HepG2 (cell line): ENCODE data around the gene TMIGD2. TPM values are rescaled to one million over a fixed set of nuclear protein-coding genes. Genes with fewer than 3 reads are reported as not detected.

ENCODE experiments used
- AGO2 ChIP-seq: fragments of 200-400 bp; formaldehyde crosslinking; optimal IDR thresholded peaks from 2 replicates; pipeline ENCODE3; 2017; ENCODE audit warnings: mild to moderate bottlenecking, low read depth, low read length, moderate library complexity
- CBX2 ChIP-seq, 2 experiments: fragments of 200-600 bp in 1 of 2; sonication (generic); formaldehyde crosslinking in 1 of 2; IDR thresholded peaks; 2 replicates each; pipeline versions ENCODE4 v1.7.0 to v1.8.1; 2018 to 2022; ENCODE audit warnings: low read depth in 2 of 2, low read length in 1 of 2, mild to moderate bottlenecking in 1 of 2, missing genetic modification reagents in 1 of 2
- HIVEP1 ChIP-seq: sonication (generic); formaldehyde crosslinking; IDR thresholded peaks from 2 replicates; pipeline ENCODE4 v1.4.0; 2020; ENCODE audit warnings: mild to moderate bottlenecking, missing genetic modification reagents
- HNRNPH1 ChIP-seq: fragments of 200-400 bp; formaldehyde crosslinking; optimal IDR thresholded peaks from 2 replicates; pipeline ENCODE3; 2017; ENCODE audit warnings: mild to moderate bottlenecking, low read depth, low read length
- LRRFIP1 ChIP-seq: sonication (generic); formaldehyde crosslinking; conservative IDR thresholded peaks from 2 replicates; pipeline ENCODE4 v1.4.0; 2020; ENCODE audit warnings: missing genetic modification reagents
- MATR3 ChIP-seq: sonication (generic); formaldehyde crosslinking; IDR thresholded peaks from 2 replicates; pipeline ENCODE4 v1.4.0; 2020; ENCODE audit warnings: missing genetic modification reagents
- NR2C2 ChIP-seq: sonication (generic); formaldehyde crosslinking; IDR thresholded peaks from 2 replicates; pipeline ENCODE4 v1.4.0; 2020; ENCODE audit warnings: missing genetic modification reagents, mild to moderate bottlenecking, moderate library complexity, borderline replicate concordance
- RAD21 ChIP-seq: fragments of 450-650 bp; formaldehyde crosslinking; IDR thresholded peaks from 2 replicates; pipeline ENCODE4 v1.5.0; 2020; ENCODE audit warnings: mild to moderate bottlenecking
- RELA ChIP-seq: sonication (generic); formaldehyde crosslinking; IDR thresholded peaks from 2 replicates; pipeline ENCODE4 v1.4.0; 2020; ENCODE audit warnings: missing genetic modification reagents
- SSRP1 ChIP-seq: IDR thresholded peaks from 2 replicates; pipeline ENCODE4 v1.6.1; 2016; ENCODE audit warnings: control low read depth
- UBTF ChIP-seq: sonication (generic); formaldehyde crosslinking; IDR thresholded peaks from 2 replicates; pipeline ENCODE4 v1.4.0; 2020; ENCODE audit warnings: mild to moderate bottlenecking, missing genetic modification reagents
- ZBTB20 ChIP-seq: sonication (generic); formaldehyde crosslinking; IDR thresholded peaks from 2 replicates; pipeline ENCODE4 v1.8.1; 2023; ENCODE audit warnings: missing genetic modification reagents, low read depth, mild to moderate bottlenecking, borderline replicate concordance
- ZFY ChIP-seq: sonication (generic); formaldehyde crosslinking; IDR thresholded peaks from 2 replicates; pipeline ENCODE4 v1.4.0; 2020; ENCODE audit warnings: missing genetic modification reagents
- ZMYM2 ChIP-seq: sonication (generic); formaldehyde crosslinking; IDR thresholded peaks from 2 replicates; pipeline ENCODE4 v1.8.0; 2022; ENCODE audit warnings: mild to moderate bottlenecking, missing genetic modification reagents
- ZNF207 ChIP-seq: fragments of 450-650 bp; IDR thresholded peaks from 2 replicates; pipeline ENCODE4 v1.6.1; 2016; ENCODE audit warnings: antibody characterized with exemption, borderline replicate concordance
- ZNF367 ChIP-seq: sonication (generic); formaldehyde crosslinking; IDR thresholded peaks from 2 replicates; pipeline ENCODE4 v1.4.0; 2020; ENCODE audit warnings: missing genetic modification reagents, borderline replicate concordance
- ZNF382 ChIP-seq: sonication (generic); formaldehyde crosslinking; IDR thresholded peaks from 2 replicates; pipeline ENCODE4 v1.5.0; 2020; ENCODE audit warnings: missing genetic modification reagents, mild to moderate bottlenecking, borderline replicate concordance
- ZNF430 ChIP-seq: sonication (generic); formaldehyde crosslinking; IDR thresholded peaks from 2 replicates; pipeline ENCODE4 v1.9.0; 2021; ENCODE audit warnings: mild to moderate bottlenecking, missing genetic modification reagents
- ZNF652 ChIP-seq: IDR thresholded peaks from 2 replicates; pipeline ENCODE4 v1.6.1; 2016; ENCODE audit warnings: low read depth, borderline replicate concordance
- ZNF740 ChIP-seq: sonication (generic); formaldehyde crosslinking; IDR thresholded peaks from 2 replicates; pipeline ENCODE4 v1.4.0; 2020; ENCODE audit warnings: missing genetic modification reagents
- ZNF749 ChIP-seq: sonication (generic); formaldehyde crosslinking; IDR thresholded peaks from 2 replicates; pipeline ENCODE4 v1.8.0; 2022; ENCODE audit warnings: mild to moderate bottlenecking, missing genetic modification reagents, moderate library complexity, borderline replicate concordance
- ZNF772 ChIP-seq: sonication (generic); formaldehyde crosslinking; IDR thresholded peaks from 2 replicates; pipeline ENCODE4 v1.5.0; 2020; ENCODE audit warnings: mild to moderate bottlenecking, missing genetic modification reagents
- ZNF781 ChIP-seq: sonication (generic); formaldehyde crosslinking; IDR thresholded peaks from 2 replicates; pipeline ENCODE4 v1.5.1; 2020; ENCODE audit warnings: borderline replicate concordance, mild to moderate bottlenecking, missing genetic modification reagents; ENCODE audit errors: not compliant biosample characterization
- ZNF788 ChIP-seq: sonication (generic); formaldehyde crosslinking; IDR thresholded peaks from 2 replicates; pipeline ENCODE4 v1.5.0; 2020; ENCODE audit warnings: mild to moderate bottlenecking, missing genetic modification reagents, borderline replicate concordance
- ZNF891 ChIP-seq: sonication (generic); formaldehyde crosslinking; IDR thresholded peaks from 2 replicates; pipeline ENCODE4 v1.5.0; 2020; ENCODE audit warnings: mild to moderate bottlenecking, missing genetic modification reagents
- polyA plus RNA-seq, 8 experiments: library from polyadenylated mRNA; depleted of rRNA in 3 of 8; stranded (reverse) in 7 of 8; unstranded in 1 of 8; fragments of >200 nt; fragmentation: Illumina TruSeq in 4 of 8; extraction: Trizol in 4 of 8; gene quantifications; 2 replicates each; pipeline versions ENCODE4 v1.2.1 to v1.2.3, GENCODE V29; 2011 to 2016; ENCODE audit warnings: low read depth in 4 of 8, missing spikeins in 1 of 8, mixed read lengths in 1 of 8; ENCODE audit not compliant: insufficient read depth in 1 of 8
- total RNA-seq, 5 experiments: library from RNA; depleted of rRNA; stranded (reverse); fragments of >200 nt; fragmentation: Illumina TruSeq; extraction: Trizol; gene quantifications; 2 replicates each; pipeline ENCODE4 v1.2.3, GENCODE V29; 2016; ENCODE audit warnings: low read depth in 1 of 5

The TMIGD2 gene
- total and polyA plus RNA-seq, 2 of the 13 experiments (the other 11 are each of a cell fraction or from before 2014, with no cell fraction given): 0.11 to 1.0 TPM

- TF ChIP-seq ZBTB20 (CRISPR knock-in tag) (0 out of 2 replicates have a peak, but pooled peaks have one; percentile 54), HNRNPH1 (peak; percentile 63), ZNF430 (0 out of 2 replicates have a peak, but pooled peaks have one; percentile 82), ZNF781 (peak; percentile 22), ZFY (CRISPR knock-in tag) (no peak), ZNF740 (CRISPR knock-in tag) (no peak), ZNF788 (0 out of 2 replicates have a peak, but pooled peaks have one; percentile 59), ZNF367 (CRISPR knock-in tag) (no peak), ZMYM2 (0 out of 2 replicates have a peak, but pooled peaks have one; percentile 71), NR2C2 (CRISPR knock-in tag) (no peak), ZNF891 (CRISPR knock-in tag) (0 out of 2 replicates have a peak, but pooled peaks have one; percentile 59), ZNF207 (no peak), MATR3 (CRISPR knock-in tag) (no peak), ZNF652 (CRISPR knock-in tag) (no peak), HIVEP1 (CRISPR knock-in tag) (peak; percentile 100; the same call in 1 of the 2 replicates), UBTF (CRISPR knock-in tag) (peak; percentile 92; the same call in 1 of the 2 replicates), CBX2 (IDR thresholded peaks at IDR 0.05; ENCODE audit: low read depth, low read length) (no peak), CBX2 (CRISPR knock-in tag; IDR thresholded peaks at IDR 0.05; ENCODE audit: low read depth) (no peak), ZNF382 (CRISPR knock-in tag) (no peak), SSRP1 (CRISPR knock-in tag) (no peak), RAD21 (CRISPR knock-in tag) (no peak; the same call in 1 of the 2 replicates), ZNF772 (CRISPR knock-in tag) (0 out of 2 replicates have a peak, but pooled peaks have one; percentile 36), AGO2 (peak; percentile 58), LRRFIP1 (CRISPR knock-in tag) (no peak), RELA (CRISPR knock-in tag) (peak; percentile 80; the same call in 1 of the 2 replicates), ZNF749 (no peak)
Measured at GRCh38 chr19:4342314-4342614, 40.1 kb upstream of the TMIGD2 start (continued).
